ENCODE data around the gene BCCIP.

The BCCIP gene

GRCh38 chr10:125815764-125816163 is 7.6 kb upstream of the BCCIP start:
- no peaks in the 10 kb centered on the region for H3K9me3 ChIP-seq (ENCODE audit: severe bottlenecking)
- no peak for TF ChIP-seq CTCF (IDR thresholded peaks at IDR 0.05; ENCODE audit: low read depth, low read length)
- H3K36me3 ChIP-seq, result no peaks in the 10 kb centered on the region; the same call in 1 of the 2 replicates

GRCh38 chr10:125816548-125816947 is 6.8 kb upstream of the BCCIP start:
- Histone ChIP-seq H3K27me3 (ENCODE audit: insufficient read depth, low read depth, severe bottlenecking) (no peaks in the 10 kb centered on the region), H3K27ac (no peak overlapping the region), H3K9me3 (ENCODE audit: severe bottlenecking) (no peaks in the 10 kb centered on the region), H3K4me3 (ENCODE audit: low read depth, low read length) (no peak overlapping the region), H3K36me3 (no peaks in the 10 kb centered on the region; the same call in 1 of the 2 replicates)
- no peak for DNase-seq
- TF ChIP-seq CTCF (IDR thresholded peaks at IDR 0.05; ENCODE audit: low read depth, low read length), result no peak

More at GRCh38 chr10:125815764-125816163, 7.6 kb upstream of the BCCIP start:
- Histone ChIP-seq H3K4me3 (ENCODE audit: low read depth, low read length) (no peak overlapping the region), H3K27me3 (ENCODE audit: insufficient read depth, low read depth, severe bottlenecking) (no peaks in the 10 kb centered on the region), H3K27ac (no peak overlapping the region)
- no peak for DNase-seq

GRCh38 chr10:125817337-125817946 is 5.9 kb upstream of the BCCIP start:
- H3K36me3 ChIP-seq, result no peaks in the 10 kb centered on the region; the same call in 1 of the 2 replicates
- H3K27ac ChIP-seq, result no peak overlapping the region
- no peaks in the 10 kb centered on the region for H3K27me3 ChIP-seq (ENCODE audit: insufficient read depth, low read depth, severe bottlenecking)
- no peaks in the 10 kb centered on the region for H3K9me3 ChIP-seq (ENCODE audit: severe bottlenecking)
- TF ChIP-seq CTCF (IDR thresholded peaks at IDR 0.05; ENCODE audit: low read depth, low read length), result no peak
- DNase-seq, result no peak
- H3K4me3 ChIP-seq (ENCODE audit: low read depth, low read length), result no peak overlapping the region

- H3K4me3 ChIP-seq (ENCODE audit: low read depth, low read length), result no peak overlapping the region
- no peak for TF ChIP-seq CTCF (IDR thresholded peaks at IDR 0.05; ENCODE audit: low read depth, low read length)
Observed at GRCh38 chr10:125820701-125821100, 2.6 kb upstream of the BCCIP start.

GRCh38 chr10:125823663-125824251 is 411 bp downstream of the BCCIP start:
- no peak for TF ChIP-seq CTCF (IDR thresholded peaks at IDR 0.05; ENCODE audit: low read depth, low read length)
- peaks cover 38% of the 10 kb centered on the region for H3K36me3 ChIP-seq
- peak; percentile 12 for DNase-seq
- no peaks in the 10 kb centered on the region for H3K9me3 ChIP-seq (ENCODE audit: severe bottlenecking)
- peak overlapping the region; percentile 95 for H3K4me3 ChIP-seq (ENCODE audit: low read depth, low read length)
- no peaks in the 10 kb centered on the region for H3K27me3 ChIP-seq (ENCODE audit: insufficient read depth, low read depth, severe bottlenecking)
- H3K27ac ChIP-seq, result peak overlapping the region; percentile 99

More at GRCh38 chr10:125820701-125821100, 2.6 kb upstream of the BCCIP start:
- H3K27me3 ChIP-seq (ENCODE audit: insufficient read depth, low read depth, severe bottlenecking), result no peaks in the 10 kb centered on the region
- peaks cover 10% of the 10 kb centered on the region for H3K36me3 ChIP-seq
- DNase-seq, result no peak
- H3K27ac ChIP-seq, result no peak overlapping the region
- no peaks in the 10 kb centered on the region for H3K9me3 ChIP-seq (ENCODE audit: severe bottlenecking)
